ENCODE measurements around the gene AFF4.

GRCh38 chr5:132927355-132928061, 35.9 kb downstream of the AFF4 start:
- no peak for TF ChIP-seq MAX (IDR thresholded peaks at IDR 0.05; ENCODE audit: low read depth, low read length)
- no peak for TF ChIP-seq CTCF (IDR thresholded peaks at IDR 0.05; ENCODE audit: low read depth, low read length)
